HAP-1 (cell line): ENCODE results near the gene CYB5R4.

ENCODE experiments used
- DNase-seq, 2 experiments: peaks; one replicate each; pipeline ENCODE4 v3.0.0-alpha.2; 2016 to 2020; ENCODE audit warnings: low spot score in 2 of 2
- H3K27me3 ChIP-seq: fragments of 250-450 bp; sonication (Bioruptor Pico); 2 replicates; pipeline ENCODE4 v1.5.1; 2020; ENCODE audit warnings: low read depth, mild to moderate bottlenecking, moderate library complexity
- H3K36me3 ChIP-seq: fragments of 250-450 bp; sonication (Bioruptor Pico); replicated peaks from 2 replicates; pipeline ENCODE4 v1.5.1; 2020; ENCODE audit warnings: mild to moderate bottlenecking
- H3K4me1 ChIP-seq: fragments of 250-450 bp; sonication (Bioruptor Pico); 2 replicates; pipeline ENCODE4 v1.5.1; 2020; ENCODE audit warnings: mild to moderate bottlenecking
- H3K4me3 ChIP-seq: fragments of 250-450 bp; sonication (Bioruptor Pico); 2 replicates; pipeline ENCODE4 v1.5.1; 2020; ENCODE audit warnings: mild to moderate bottlenecking, moderate library complexity
- H3K9me3 ChIP-seq: fragments of 250-450 bp; sonication (Bioruptor Pico); 2 replicates; pipeline ENCODE4 v1.5.1; 2020; ENCODE audit warnings: mild to moderate bottlenecking, moderate library complexity
- in situ Hi-C: fragments of 300-500 bp; cut with MboI; formaldehyde crosslinking; loops from 3 replicates; pipeline ENCODE4 v1.14.3; 2020; ENCODE audit warnings: low sequenced_read_pairs, inconsistent platforms, mixed read lengths

CYB5R4 gene

GRCh38 chr6:83852528-83853177, 6.8 kb upstream of the CYB5R4 start:
- no peak for DNase-seq
- H3K27me3 ChIP-seq, result peaks cover 39% of the 10 kb centered on the region

GRCh38 chr6:83853178-83854000, 6.1 kb upstream of the CYB5R4 start, which contains the start of gene RIPPLY2:
Gene RIPPLY2, plus strand, starts transcription at chr6:83853360. Its CDS starts 57 bp downstream, at chr6:83853417.
- H3K4me1 ChIP-seq, result no peaks in the 10 kb centered on the region
- peaks cover 39% of the 10 kb centered on the region for H3K27me3 ChIP-seq
- DNase-seq, result no peak
- in situ Hi-C loops, result no loop called here
- H3K4me3 ChIP-seq, result no peak within 1 kb of the TSS
- H3K9me3 ChIP-seq, result no peaks in the 10 kb centered on the region
- no peaks in the 10 kb centered on the region for H3K36me3 ChIP-seq

More at GRCh38 chr6:83852528-83853177, 6.8 kb upstream of the CYB5R4 start:
- Histone ChIP-seq H3K9me3 (no peaks in the 10 kb centered on the region), H3K36me3 (no peaks in the 10 kb centered on the region), H3K4me1 (no peaks in the 10 kb centered on the region), H3K4me3 (no peak overlapping the region)
- in situ Hi-C loops, result no loop called here

- in situ Hi-C loops, result no loop called here
- Histone ChIP-seq H3K9me3 (no peaks in the 10 kb centered on the region), H3K4me3 (no peak overlapping the region), H3K27me3 (peaks cover 39% of the 10 kb centered on the region), H3K4me1 (0 out of 2 replicates have a peak, but pooled peaks cover 1% of the 10 kb centered on the region), H3K36me3 (no peaks in the 10 kb centered on the region)
- DNase-seq, result no peak
Measured at GRCh38 chr6:83854001-83854501, 5.4 kb upstream of the CYB5R4 start.

DNA sequence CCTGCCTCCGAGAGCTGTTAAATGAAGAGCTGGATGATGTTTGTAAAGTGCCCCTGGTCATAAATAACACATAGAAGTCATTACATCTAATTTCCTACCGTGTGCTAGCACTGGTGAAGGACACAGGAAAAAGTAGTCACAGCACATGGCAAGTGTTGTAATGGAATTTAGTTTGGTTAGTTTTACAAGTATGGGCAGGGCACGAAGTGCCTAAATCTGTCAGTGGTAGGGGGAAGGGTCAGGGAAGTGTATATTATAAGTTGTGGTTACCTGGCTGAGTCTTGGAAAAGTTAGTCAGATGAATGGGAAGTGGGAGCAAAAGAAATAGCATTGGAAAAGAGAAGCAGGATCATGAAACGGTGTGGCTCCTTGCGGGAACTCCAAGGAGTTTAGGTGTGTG, 4.7 kb upstream of the CYB5R4 start:
- in situ Hi-C loops, result no loop called here
- Histone ChIP-seq H3K4me3 (no peak overlapping the region), H3K9me3 (no peaks in the 10 kb centered on the region), H3K4me1 (0 out of 2 replicates have a peak, but pooled peaks cover 3% of the 10 kb centered on the region), H3K36me3 (no peaks in the 10 kb centered on the region), H3K27me3 (peaks cover 39% of the 10 kb centered on the region)
- no peak for DNase-seq

- peaks cover 10% of the 10 kb centered on the region for H3K4me1 ChIP-seq
- H3K9me3 ChIP-seq, result no peaks in the 10 kb centered on the region; the same call in 1 of the 2 replicates
- in situ Hi-C loops, result no loop called here
- DNase-seq, result no peak
- peak overlapping the region; percentile 76 for H3K4me3 ChIP-seq
- H3K36me3 ChIP-seq, result peaks cover 3% of the 10 kb centered on the region
- no peaks in the 10 kb centered on the region for H3K27me3 ChIP-seq
Measured at GRCh38 chr6:83860359-83860755, 868 bp downstream of the CYB5R4 start.

GRCh38 chr6:83860782-83861495, 1.4 kb downstream of the CYB5R4 start:
- Histone ChIP-seq H3K36me3 (peaks cover 3% of the 10 kb centered on the region), H3K9me3 (no peaks in the 10 kb centered on the region; the same call in 1 of the 2 replicates), H3K4me3 (peak overlapping the region; percentile 76), H3K27me3 (no peaks in the 10 kb centered on the region), H3K4me1 (peaks cover 10% of the 10 kb centered on the region)
- no peak for DNase-seq
- in situ Hi-C loops, result no loop called here

GRCh38 chr6:83862776-83863471, 3.4 kb downstream of the CYB5R4 start:
- DNase-seq, result no peak
- in situ Hi-C loops, result no loop called here

DNA sequence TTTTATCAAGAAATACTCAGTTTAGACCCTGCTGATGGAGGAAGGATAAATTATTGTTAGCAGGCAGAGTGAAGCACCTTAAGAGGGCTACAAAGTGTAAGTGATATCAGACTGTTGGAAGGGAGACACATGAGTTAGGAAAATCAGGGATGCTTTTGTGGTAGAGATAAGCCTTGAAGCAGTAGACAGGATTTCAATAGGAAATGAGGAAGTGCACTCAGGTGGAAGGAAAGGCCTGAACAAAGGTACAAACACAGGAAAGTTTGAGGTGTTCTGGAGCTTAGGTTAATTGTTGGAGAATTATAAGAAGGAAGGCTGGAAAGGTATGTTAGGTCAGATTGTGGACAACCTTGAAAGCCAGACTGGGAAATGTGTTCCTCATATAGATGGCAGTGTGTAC, 7.6 kb downstream of the CYB5R4 start:
- Histone ChIP-seq H3K36me3 (peaks cover 3% of the 10 kb centered on the region), H3K4me1 (no peaks in the 10 kb centered on the region), H3K4me3 (no peak overlapping the region), H3K9me3 (peaks cover 7% of the 10 kb centered on the region; the same call in 1 of the 2 replicates), H3K27me3 (no peaks in the 10 kb centered on the region)
- in situ Hi-C loops, result no loop called here
- DNase-seq, result no peak

More at GRCh38 chr6:83862776-83863471, 3.4 kb downstream of the CYB5R4 start:
- H3K4me1 ChIP-seq, result peaks cover 10% of the 10 kb centered on the region
- no peaks in the 10 kb centered on the region for H3K27me3 ChIP-seq
- H3K9me3 ChIP-seq, result peaks cover 7% of the 10 kb centered on the region; the same call in 1 of the 2 replicates
- H3K4me3 ChIP-seq, result no peak overlapping the region
- peaks cover 3% of the 10 kb centered on the region for H3K36me3 ChIP-seq

GRCh38 chr6:83867527-83868161, 8.2 kb downstream of the CYB5R4 start:
- Histone ChIP-seq H3K27me3 (no peaks in the 10 kb centered on the region), H3K9me3 (peaks cover 7% of the 10 kb centered on the region; the same call in 1 of the 2 replicates), H3K36me3 (peaks cover 3% of the 10 kb centered on the region), H3K4me3 (no peak overlapping the region), H3K4me1 (no peaks in the 10 kb centered on the region)
- in situ Hi-C loops, result no loop called here
- peak in 1 of 2 experiments; percentile 36 for DNase-seq

GRCh38 chr6:83868639-83869038, 9.2 kb downstream of the CYB5R4 start:
- no peak overlapping the region for H3K4me3 ChIP-seq
- H3K27me3 ChIP-seq, result no peaks in the 10 kb centered on the region
- peaks cover 7% of the 10 kb centered on the region; the same call in 1 of the 2 replicates for H3K9me3 ChIP-seq
- no peaks in the 10 kb centered on the region for H3K4me1 ChIP-seq
- H3K36me3 ChIP-seq, result peaks cover 3% of the 10 kb centered on the region
- no peak for DNase-seq
- in situ Hi-C loops, result no loop called here

- Histone ChIP-seq H3K36me3 (no peaks in the 10 kb centered on the region; the same call in none of the 2 replicates), H3K9me3 (peaks cover 7% of the 10 kb centered on the region; the same call in 1 of the 2 replicates), H3K27me3 (no peaks in the 10 kb centered on the region), H3K4me1 (no peaks in the 10 kb centered on the region), H3K4me3 (no peak overlapping the region)
- no peak for DNase-seq
- in situ Hi-C loops, result no loop called here
Measured at GRCh38 chr6:83870649-83871048, 11.2 kb downstream of the CYB5R4 start.

DNA sequence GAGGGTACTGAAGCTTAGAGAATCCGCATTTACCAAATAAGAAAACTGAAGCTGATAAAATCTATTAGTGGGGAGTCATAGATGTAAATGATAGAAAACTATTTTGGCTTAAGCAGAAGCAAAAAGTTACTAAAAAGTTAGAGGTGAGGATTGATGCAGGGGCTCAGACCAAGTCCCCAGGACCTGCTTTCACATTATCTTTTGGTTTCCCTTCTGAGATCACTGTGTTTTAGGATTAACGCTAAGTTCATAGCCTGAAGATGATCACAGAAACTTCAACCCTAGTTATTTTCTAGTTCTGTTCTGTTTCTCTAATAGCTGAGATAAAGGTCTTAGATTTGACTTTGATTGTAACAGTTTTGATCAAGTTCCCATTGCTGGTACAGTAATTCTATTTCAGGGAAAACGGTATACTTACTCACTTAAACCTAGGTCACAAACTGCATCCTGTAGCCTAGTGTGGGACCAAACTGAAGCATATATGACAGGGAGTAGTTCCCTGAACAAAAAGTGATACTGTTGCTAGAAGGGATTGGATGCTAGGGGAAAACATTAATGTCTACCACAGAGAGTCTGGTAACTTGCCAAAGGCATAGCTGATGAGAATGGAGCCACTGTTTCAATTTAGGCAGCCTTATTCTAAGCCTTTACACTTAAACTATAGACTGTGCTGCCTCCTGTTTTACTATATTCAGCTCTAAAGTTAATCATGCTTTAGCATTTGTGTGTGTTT, 13.1 kb downstream of the CYB5R4 start:
- no peaks in the 10 kb centered on the region; the same call in 1 of the 2 replicates for H3K36me3 ChIP-seq
- in situ Hi-C loops, result no loop called here
- H3K4me3 ChIP-seq, result no peak overlapping the region
- peaks cover 2% of the 10 kb centered on the region; the same call in 1 of the 2 replicates for H3K9me3 ChIP-seq
- no peak for DNase-seq
- H3K4me1 ChIP-seq, result no peaks in the 10 kb centered on the region
- no peaks in the 10 kb centered on the region for H3K27me3 ChIP-seq
